ENCODE data around the gene FBXO41.

GRCh38 chr2:73307720-73308119 lies 23.4 kb upstream of the FBXO41 start:
- TF ChIP-seq NR2C1 (IDR thresholded peaks at IDR 0.05) (no peak), NR2C1 (tag; IDR thresholded peaks at IDR 0.05) (no peak), PHF20 (IDR thresholded peaks at IDR 0.05; ENCODE audit: partially characterized antibody) (no peak), STAT5B (CRISPR knock-in tag; IDR thresholded peaks at IDR 0.05) (no peak), EZH2 (IDR thresholded peaks at IDR 0.05; ENCODE audit: borderline replicate concordance, low read depth, low read length) (no peak), SP1 (CRISPR knock-in tag; IDR thresholded peaks at IDR 0.05) (no peak), THRB (CRISPR knock-in tag; conservative IDR thresholded peaks at IDR 0.05) (no peak), CTCF (IDR thresholded peaks at IDR 0.05 in 2 of 3, conservative IDR thresholded peaks at IDR 0.05 in 1 of 3; ENCODE audit: insufficient read depth in 2 of 3, low read depth in 1 of 3, low read length in 3 of 3) (no peak), HOMEZ (CRISPR knock-in tag; IDR thresholded peaks at IDR 0.05) (no peak)
